ENCODE data around the gene ROBO3.
A peak's percentile ranks its signal among the peaks of the same experiment; 100 is the strongest.

Gene ROBO3

DNA sequence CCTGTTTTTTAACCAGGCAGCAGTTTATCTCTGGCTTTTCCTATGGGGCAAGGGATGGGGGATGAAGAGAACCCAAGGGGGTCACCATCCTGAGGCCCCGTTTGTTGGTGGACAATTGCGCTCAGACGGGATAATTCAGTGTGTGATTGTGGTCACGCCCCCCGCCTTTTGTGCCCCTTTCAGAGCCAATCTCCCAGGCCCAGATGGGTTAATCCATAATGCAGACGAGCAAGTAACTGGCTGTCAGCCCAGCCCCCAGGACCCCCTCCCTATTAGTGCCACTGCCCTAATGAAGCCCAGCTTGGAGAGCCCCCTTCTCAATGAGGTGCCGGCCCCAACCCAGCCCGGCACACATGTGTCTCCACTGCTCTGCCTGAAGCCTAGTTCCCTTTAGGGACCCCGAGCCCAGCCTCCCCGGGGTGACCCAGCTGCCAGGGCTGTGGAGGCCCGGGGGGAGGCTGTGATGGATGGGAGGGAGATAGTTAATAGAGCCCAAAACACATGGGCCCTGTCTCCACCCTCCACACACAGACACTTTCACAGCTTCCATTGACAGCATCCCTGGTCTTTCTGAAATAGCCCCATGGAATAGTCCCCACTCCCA lies 19.1 kb upstream of the ROBO3 start:
- DNase-seq (ENCODE audit: low read depth in 2 of 2): no peak

- DNase-seq (ENCODE audit: low read depth in 2 of 2): no peak
Observed at GRCh38 chr11:124859171-124859570, 6.1 kb upstream of the ROBO3 start.

DNA sequence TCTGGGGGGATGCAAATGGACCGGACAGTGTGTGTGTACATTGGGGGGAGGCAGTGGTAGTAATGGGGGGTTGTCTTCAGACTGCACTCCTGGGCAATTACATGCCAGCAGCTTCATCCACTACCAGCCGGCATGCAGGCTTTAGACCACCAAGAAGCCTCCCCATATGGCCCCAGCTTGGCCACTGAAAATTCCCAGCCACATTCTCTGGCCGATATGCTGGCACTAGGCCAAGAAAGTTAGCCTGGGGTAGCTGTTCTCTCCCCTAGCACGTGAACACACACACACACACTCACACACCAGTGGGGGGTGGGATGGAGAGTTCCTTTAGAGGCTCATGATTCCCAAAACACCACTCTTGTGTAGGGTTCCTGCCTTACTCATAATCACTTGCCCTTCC lies 3.6 kb upstream of the ROBO3 start:
- DNase-seq (ENCODE audit: low read depth in 2 of 2): no peak

DNA sequence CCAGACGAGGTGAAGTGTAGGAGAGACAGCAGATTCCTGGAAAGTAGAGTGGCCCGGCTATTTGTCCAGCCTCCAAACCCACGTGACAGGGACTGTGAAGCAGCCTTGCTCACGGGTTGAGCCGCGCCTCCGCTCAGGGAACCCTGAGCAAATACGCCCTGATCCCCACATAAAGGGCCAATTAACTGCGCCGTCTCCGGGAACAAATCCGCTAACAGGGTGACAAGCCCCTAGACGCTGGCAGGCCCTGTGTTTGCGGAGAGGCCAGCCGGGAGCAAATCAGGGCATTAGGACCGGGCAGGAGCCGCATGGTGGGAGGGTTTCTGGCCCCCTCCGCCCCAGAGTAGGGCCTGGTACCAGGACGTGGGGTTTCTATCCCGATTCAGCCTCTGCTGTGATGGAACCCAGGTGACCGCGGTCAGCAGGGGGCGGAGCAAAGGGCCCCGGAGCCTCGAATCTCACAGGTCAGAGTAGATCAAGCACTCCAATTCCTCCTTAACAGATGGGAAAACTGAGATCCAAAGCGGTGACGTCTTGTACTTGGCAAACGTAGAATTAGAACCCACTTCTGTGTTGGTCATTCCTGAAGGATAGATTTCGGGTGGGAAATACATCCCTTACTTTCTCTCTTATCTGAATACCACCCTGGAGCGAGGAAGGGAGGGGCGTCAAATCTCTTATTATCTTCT lies 2.0 kb upstream of the ROBO3 start:
- no peak for DNase-seq (ENCODE audit: low read depth in 2 of 2)

- no peak for DNase-seq (ENCODE audit: low read depth in 2 of 2)
Observed at GRCh38 chr11:124863826-124864165, 1.4 kb upstream of the ROBO3 start.

DNA sequence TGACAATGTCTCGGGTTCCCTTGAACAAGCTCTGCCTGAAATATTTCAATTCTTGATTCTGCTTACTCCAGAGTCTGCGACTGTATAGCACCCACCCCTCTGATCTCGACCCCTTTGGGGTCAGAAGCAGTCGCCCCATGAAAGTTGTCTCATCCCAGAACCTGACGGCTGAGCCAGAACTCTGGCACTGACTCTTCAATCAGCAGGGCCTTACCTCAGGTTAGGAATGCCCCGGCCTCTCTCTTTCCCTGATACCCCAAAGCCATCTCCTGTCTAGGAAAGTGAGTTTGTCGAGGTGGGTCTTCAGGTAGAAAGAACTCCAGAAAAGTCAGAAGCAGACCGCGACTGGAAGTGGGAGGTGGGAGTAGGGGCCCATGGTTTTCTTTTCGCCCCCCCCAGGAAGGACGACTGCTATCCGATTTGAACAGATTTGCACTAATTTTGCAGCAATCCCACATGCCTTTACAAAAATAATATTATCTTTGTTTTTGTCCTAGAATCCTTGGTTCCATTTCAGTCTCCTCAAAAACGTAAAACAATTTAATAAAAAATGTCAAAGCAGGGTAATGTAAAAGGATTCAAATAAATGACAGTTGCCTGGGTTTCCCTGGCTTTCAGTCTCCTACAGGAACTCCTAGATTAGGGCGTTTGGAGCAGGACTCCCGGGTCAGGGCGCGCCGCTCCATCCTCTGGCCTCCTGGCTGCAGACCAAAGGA lies 898 bp upstream of the ROBO3 start:
- DNase-seq (ENCODE audit: low read depth in 2 of 2): no peak

DNA sequence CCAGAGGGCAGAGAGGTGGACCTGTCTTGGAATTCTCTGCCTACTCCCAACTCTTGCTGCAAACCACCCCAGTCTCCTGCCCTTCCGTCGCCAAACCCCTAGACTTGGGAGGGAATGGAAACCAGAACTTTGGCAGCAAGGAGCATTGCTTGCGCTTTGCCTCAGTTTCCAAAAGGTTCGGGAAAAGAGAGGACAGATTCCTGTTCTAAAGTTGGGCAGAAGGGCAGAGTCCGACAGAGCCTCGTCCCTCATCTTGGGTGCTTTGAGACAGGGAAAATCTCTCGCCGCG lies 396 bp upstream of the ROBO3 start:
- DNase-seq (ENCODE audit: low read depth in 2 of 2): no peak

DNA sequence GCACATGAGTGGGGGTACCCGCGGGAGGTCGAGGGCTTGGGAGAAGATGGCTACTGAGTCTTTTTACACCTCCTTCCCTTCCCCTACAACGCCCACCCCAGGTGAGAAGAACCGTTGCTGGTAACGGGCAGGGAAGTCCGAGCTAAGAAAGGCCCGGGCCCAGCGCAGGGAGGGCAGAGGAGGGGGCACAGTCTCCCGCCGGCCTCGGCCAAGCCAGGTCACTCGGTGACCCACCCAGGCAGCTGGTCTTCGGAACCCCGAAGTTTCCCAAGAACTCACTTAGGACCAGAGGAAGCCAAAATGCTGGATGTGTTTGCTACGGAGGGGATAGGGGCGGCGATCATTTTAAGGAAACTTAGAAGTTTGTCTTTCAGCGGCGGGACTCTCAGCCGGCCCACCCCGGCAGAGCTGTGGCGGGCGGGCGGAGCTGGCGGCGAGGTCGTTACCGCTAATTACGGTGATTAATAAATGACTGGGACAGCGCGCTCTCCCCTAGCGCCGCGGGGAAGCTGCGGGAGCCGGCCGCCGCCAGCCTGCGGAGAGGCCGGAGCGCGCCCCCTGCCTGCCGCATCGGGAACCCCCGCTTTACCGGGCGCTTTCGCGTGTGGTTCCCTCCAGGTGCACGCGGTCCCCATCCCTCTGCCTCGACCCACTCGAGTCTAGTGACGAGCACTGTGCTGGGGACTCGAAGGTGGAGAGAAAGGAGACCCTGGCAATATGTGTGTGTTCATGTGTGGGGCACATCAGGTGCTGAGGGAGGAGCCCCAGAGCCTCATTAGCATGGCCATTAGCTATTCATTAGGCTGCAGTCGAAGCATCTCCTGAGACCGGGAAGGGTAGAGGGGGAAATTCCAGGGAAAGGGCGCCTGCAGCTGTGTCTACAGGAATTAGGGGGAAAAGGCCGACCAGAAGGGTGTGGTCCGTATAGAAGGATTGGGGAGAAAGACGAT lies 945 bp downstream of the ROBO3 start:
- peak; percentile 35 to 52 for DNase-seq (ENCODE audit: low read depth in 2 of 2)

- DNase-seq (ENCODE audit: low read depth in 2 of 2): no peak
Observed at GRCh38 chr11:124867700-124868099, 2.5 kb downstream of the ROBO3 start.

- no peak for DNase-seq (ENCODE audit: low read depth in 2 of 2)
Observed at GRCh38 chr11:124868331-124869274, 3.4 kb downstream of the ROBO3 start.

GRCh38 chr11:124869331-124869730 lies 4.1 kb downstream of the ROBO3 start:
- no peak for DNase-seq (ENCODE audit: low read depth in 2 of 2)

DNA sequence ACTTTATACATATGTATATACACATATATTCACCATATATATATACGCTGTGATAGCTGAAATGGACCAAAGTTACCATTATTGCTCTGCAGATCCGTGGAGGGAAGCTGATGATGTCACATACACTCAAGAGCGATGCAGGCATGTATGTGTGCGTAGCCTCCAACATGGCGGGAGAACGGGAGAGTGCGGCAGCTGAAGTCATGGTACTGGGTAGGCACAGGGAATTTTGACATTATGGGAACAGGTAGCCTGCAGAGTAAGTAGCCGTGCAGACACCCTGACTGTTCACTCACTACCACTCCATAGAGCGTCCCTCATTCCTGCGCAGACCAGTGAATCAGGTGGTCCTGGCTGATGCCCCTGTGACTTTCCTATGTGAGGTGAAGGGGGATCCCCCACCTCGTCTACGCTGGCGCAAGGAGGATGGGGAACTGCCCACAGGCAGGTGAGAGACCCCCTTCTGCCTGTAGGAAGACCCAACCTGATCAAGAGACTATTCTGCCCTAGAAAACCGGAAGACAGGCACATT lies 4.7 kb downstream of the ROBO3 start:
- DNase-seq (ENCODE audit: low read depth in 2 of 2): no peak

DNA sequence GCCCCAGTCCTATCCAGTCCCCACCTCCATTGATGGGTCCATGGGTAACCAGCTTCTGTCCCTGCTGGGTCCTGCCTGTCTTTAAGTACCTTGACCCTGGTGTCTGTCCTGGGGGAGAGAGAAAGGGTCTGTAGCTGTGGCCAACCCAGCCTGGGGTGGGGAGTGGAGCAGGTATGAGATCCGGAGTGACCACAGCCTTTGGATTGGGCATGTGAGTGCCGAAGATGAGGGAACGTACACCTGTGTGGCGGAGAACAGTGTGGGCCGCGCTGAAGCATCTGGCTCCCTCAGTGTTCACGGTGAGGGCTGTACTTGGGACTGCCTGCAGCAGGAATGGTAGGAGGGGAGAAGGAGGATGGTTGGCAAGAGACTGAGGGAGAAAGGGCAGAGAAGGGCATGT lies 5.2 kb downstream of the ROBO3 start:
- DNase-seq (ENCODE audit: low read depth in 2 of 2): no peak

GRCh38 chr11:124872280-124872679 lies 7.0 kb downstream of the ROBO3 start:
- no peak for DNase-seq (ENCODE audit: low read depth in 2 of 2)

DNA sequence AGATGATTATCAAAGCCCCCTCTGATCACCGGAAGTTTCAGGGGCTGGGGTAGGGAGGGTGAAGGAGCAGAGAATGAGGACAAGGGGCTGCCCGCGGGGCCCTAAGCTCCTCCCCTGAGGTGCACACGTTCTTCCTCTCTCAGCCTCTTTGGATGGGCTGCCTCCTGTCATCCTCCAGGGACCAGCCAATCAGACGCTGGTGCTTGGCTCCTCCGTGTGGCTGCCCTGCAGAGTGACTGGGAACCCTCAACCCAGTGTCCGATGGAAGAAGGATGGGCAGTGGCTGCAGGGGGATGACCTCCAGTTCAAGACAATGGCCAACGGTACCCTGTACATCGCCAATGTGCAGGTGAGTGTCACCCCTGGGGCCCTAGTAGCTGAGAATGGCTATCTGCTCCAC lies 7.5 kb downstream of the ROBO3 start:
- no peak for DNase-seq (ENCODE audit: low read depth in 2 of 2)

- no peak for DNase-seq (ENCODE audit: low read depth in 2 of 2)
Observed at GRCh38 chr11:124873951-124874350, 8.7 kb downstream of the ROBO3 start.

DNA sequence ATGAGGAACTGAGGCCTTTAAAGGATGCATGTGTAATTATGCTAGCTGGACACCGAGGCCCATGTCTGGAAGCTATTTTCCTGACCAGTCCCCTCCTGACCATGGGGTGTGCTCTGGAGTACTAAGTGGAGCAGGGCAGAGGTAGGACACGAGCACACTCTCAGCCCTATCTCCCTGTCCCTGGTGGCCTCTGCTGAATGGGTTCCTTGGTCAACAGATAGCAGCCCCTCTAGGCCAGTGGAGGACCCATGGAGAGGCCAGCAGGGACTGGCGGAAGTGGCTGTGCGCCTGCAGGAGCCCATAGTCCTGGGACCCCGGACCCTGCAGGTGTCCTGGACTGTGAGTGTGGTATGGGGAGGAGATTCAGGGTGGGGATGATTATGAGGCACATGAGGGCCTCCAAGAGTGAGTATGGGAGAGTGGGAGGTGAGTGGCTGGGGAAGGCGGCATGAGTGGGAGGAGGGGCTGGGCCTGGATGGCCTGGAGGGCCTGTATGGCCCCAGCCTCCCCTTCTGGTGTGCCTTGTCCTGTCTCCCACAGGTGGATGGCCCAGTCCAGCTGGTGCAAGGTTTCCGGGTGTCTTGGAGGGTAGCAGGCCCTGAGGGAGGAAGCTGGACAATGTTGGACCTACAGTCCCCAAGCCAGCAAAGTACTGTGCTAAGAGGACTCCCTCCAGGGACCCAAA lies 9.5 kb downstream of the ROBO3 start:
- DNase-seq (ENCODE audit: low read depth in 2 of 2): no peak

GRCh38 chr11:124875401-124875800 lies 10.2 kb downstream of the ROBO3 start:
- no peak for DNase-seq (ENCODE audit: low read depth in 2 of 2)

- DNase-seq (ENCODE audit: low read depth in 2 of 2): peak; percentile 67 to 71
Observed at GRCh38 chr11:124875943-124876817, 10.9 kb downstream of the ROBO3 start.
